Neutrophil (primary cell): ENCODE results near the gene CCNE1.

Experiments
- H3K27ac ChIP-seq: fragments of 200-600 bp; sonication (generic); 2 replicates; pipeline ENCODE4 v1.5.1; 2016; ENCODE audit warnings: mild to moderate bottlenecking, moderate library complexity
- H3K27me3 ChIP-seq: fragments of 200-600 bp; sonication (generic); 2 replicates; pipeline ENCODE4 v1.6.0; 2016; ENCODE audit warnings: mild to moderate bottlenecking
- H3K36me3 ChIP-seq: fragments of 200-600 bp; sonication (generic); 2 replicates; pipeline ENCODE4 v1.5.1; 2017
- H3K4me1 ChIP-seq, 2 experiments: fragments of 200-600 bp in 1 of 2; sonication (generic) in 1 of 2; 1 replicate in 1 of 2; 2 replicates in 1 of 2; pipeline versions ENCODE4 v1.5.1 to v1.6.1; 2013 to 2016; ENCODE audit warnings: low read depth in 1 of 2, low read length in 1 of 2, mild to moderate bottlenecking in 1 of 2, moderate library complexity in 1 of 2; ENCODE audit not compliant: control insufficient read depth in 1 of 2, insufficient read depth in 1 of 2
- H3K4me3 ChIP-seq, 2 experiments: fragments of 200-600 bp in 1 of 2; sonication (generic) in 1 of 2; 1 replicate in 1 of 2; 2 replicates in 1 of 2; pipeline ENCODE4 v1.5.1; 2013 to 2016; ENCODE audit warnings: low read depth in 1 of 2, low read length in 1 of 2, mild to moderate bottlenecking in 1 of 2, moderate library complexity in 1 of 2
- H3K9me3 ChIP-seq: fragments of 200-600 bp; sonication (generic); 2 replicates; pipeline ENCODE4 v1.5.1; 2016
- CTCF ChIP-seq: fragments of 200-600 bp; sonication (generic); IDR thresholded peaks from 2 replicates; pipeline ENCODE4 v1.5.1; 2016; ENCODE audit warnings: antibody characterized with exemption

CCNE1 gene

GRCh38 chr19:29843180-29844051, 31.6 kb downstream of the CCNE1 start:
- peak overlapping the region; percentile 59 to 79 for H3K4me3 ChIP-seq
- peaks cover 82% of the 10 kb centered on the region for H3K27me3 ChIP-seq
- H3K27ac ChIP-seq, result peak overlapping the region; percentile 64
- H3K4me1 ChIP-seq, result peaks cover 24 to 32% of the 10 kb centered on the region in 2 experiments
- H3K9me3 ChIP-seq, result no peaks in the 10 kb centered on the region
- no peaks in the 10 kb centered on the region for H3K36me3 ChIP-seq
- TF ChIP-seq CTCF, result no peak

GRCh38 chr19:29844891-29845573, 33.2 kb downstream of the CCNE1 start:
- TF ChIP-seq CTCF, result no peak
- Histone ChIP-seq H3K9me3 (no peaks in the 10 kb centered on the region), H3K36me3 (no peaks in the 10 kb centered on the region), H3K27ac (peak overlapping the region; percentile 64), H3K4me3 (peak overlapping the region; percentile 59 to 79), H3K4me1 (peaks cover 24 to 32% of the 10 kb centered on the region in 2 experiments), H3K27me3 (peaks cover 68% of the 10 kb centered on the region)

- Histone ChIP-seq H3K9me3 (no peaks in the 10 kb centered on the region), H3K36me3 (no peaks in the 10 kb centered on the region), H3K4me3 (peak overlapping the region; percentile 59 to 79), H3K4me1 (peaks cover 24 to 32% of the 10 kb centered on the region in 2 experiments), H3K27me3 (peaks cover 62% of the 10 kb centered on the region), H3K27ac (no peak overlapping the region)
- no peak for TF ChIP-seq CTCF
Observed at GRCh38 chr19:29845574-29846176, 33.9 kb downstream of the CCNE1 start.

GRCh38 chr19:29849208-29849607, 37.4 kb downstream of the CCNE1 start:
- no peak overlapping the region for H3K4me3 ChIP-seq
- H3K27me3 ChIP-seq, result peaks cover 31% of the 10 kb centered on the region
- no peaks in the 10 kb centered on the region for H3K9me3 ChIP-seq
- H3K36me3 ChIP-seq, result no peaks in the 10 kb centered on the region
- TF ChIP-seq CTCF, result no peak
- peaks cover 7 to 16% of the 10 kb centered on the region in 2 experiments for H3K4me1 ChIP-seq
- H3K27ac ChIP-seq, result no peak overlapping the region

GRCh38 chr19:29850482-29850881, 38.7 kb downstream of the CCNE1 start:
- H3K4me3 ChIP-seq, result no peak overlapping the region
- H3K9me3 ChIP-seq, result no peaks in the 10 kb centered on the region
- H3K27ac ChIP-seq, result no peak overlapping the region
- peaks cover 2 to 3% of the 10 kb centered on the region in 2 experiments for H3K4me1 ChIP-seq
- TF ChIP-seq CTCF, result no peak
- H3K27me3 ChIP-seq, result peaks cover 27% of the 10 kb centered on the region
- H3K36me3 ChIP-seq, result no peaks in the 10 kb centered on the region
